Kidney (tissue), 14 donors: ENCODE data around the gene CAMK2B. TPM values are rescaled to one million over a fixed set of nuclear protein-coding genes. Genes with fewer than 3 reads are reported as not detected.

ENCODE experiments used
- DNase-seq, 5 donors: peaks; one replicate each; pipeline ENCODE4 v3.0.0-alpha.2; 2013 to 2020
- FAIRE-seq: peaks from 2 replicates; lab custom pipeline; 2012; peaks lifted over from hg19 to GRCh38; lab: Jason Lieb, UNC
- H3K27ac ChIP-seq, 2 donors: one replicate each; pipeline ENCODE4 v1.7.0; 2013; ENCODE audit warnings: low read depth in 2 of 2, low read length in 2 of 2, inconsistent platforms in 1 of 2
- H3K27me3 ChIP-seq: one replicate; pipeline ENCODE4 v1.7.1; 2013; ENCODE audit warnings: low read length, inconsistent platforms; ENCODE audit not compliant: control insufficient read depth, insufficient read depth
- H3K36me3 ChIP-seq, 3 donors: one replicate each; pipeline versions ENCODE4 v1.7.0 to v1.7.1; 2013; ENCODE audit warnings: low read length in 3 of 3, control low read depth in 1 of 3, inconsistent platforms in 1 of 3; ENCODE audit not compliant: insufficient read depth in 3 of 3, control insufficient read depth in 2 of 3
- H3K4me1 ChIP-seq, 3 donors: one replicate each; pipeline versions ENCODE4 v1.7.0 to v1.7.1; 2013; ENCODE audit warnings: low read length in 3 of 3, inconsistent platforms in 1 of 3, low read depth in 1 of 3; ENCODE audit not compliant: control insufficient read depth in 2 of 3, insufficient read depth in 2 of 3
- H3K4me3 ChIP-seq, 3 donors: one replicate each; pipeline versions ENCODE4 v1.7.0 to v1.8.1; 2013; ENCODE audit warnings: low read length in 3 of 3, control low read depth in 1 of 3, inconsistent platforms in 1 of 3
- H3K9ac ChIP-seq, 3 donors: one replicate each; pipeline versions ENCODE4 v1.7.0 to v1.7.1; 2013; ENCODE audit warnings: low read length in 3 of 3, control low read depth in 1 of 3, inconsistent platforms in 1 of 3
- H3K9me3 ChIP-seq, 3 donors: one replicate each; pipeline versions ENCODE4 v1.7.0 to v1.7.1; 2013; ENCODE audit warnings: low read length in 3 of 3, control low read depth in 1 of 3, inconsistent platforms in 1 of 3; ENCODE audit not compliant: control insufficient read depth in 2 of 3, insufficient read depth in 1 of 3
- intact Hi-C: fragments of 100-400 bp; cut with DNase I; formaldehyde crosslinking; loops from one replicate; pipeline ENCODE4 v1.11.1; 2022
- polyA plus RNA-seq: library from polyadenylated mRNA; stranded (reverse); fragments of 350-450 nt; fragmentation: Illumina TruSeq; extraction: RNeasy Lipid Tissue Mini Kit (QIAGEN cat#74804); gene quantifications from one replicate; pipeline ENCODE4 v1.2.3, GENCODE V29; 2014; ENCODE audit warnings: low read depth, low replicate concordance; ENCODE audit not compliant: insufficient read depth
- total RNA-seq: library from RNA; stranded (reverse); fragmentation: NEBNext Ultra II Directional; extraction: Animal tissue kit (Norgen Biotek cat#: 25700); gene quantifications from one replicate; pipeline ENCODE4 v1.2.1, GENCODE V29; 2021
- TF ChIP-seq, protein P1 (sequence below): IDR thresholded peaks from 3 replicates; pipeline ENCODE4 v1.5.1; 2012; ENCODE audit warnings: mild to moderate bottlenecking, moderate library complexity, borderline replicate concordance; ENCODE audit not compliant: insufficient read depth; ENCODE audit errors: extremely low read depth
- donor health status: control.
- donor health status: control.
- donor health status: control.
- donor health status: control.
- donor health status: control.
- donor health status: DM: yes; HTN: yes; CAD: no.
- donor health status: Normal renal cell carcinoma (clear cell type).

The CAMK2B gene
- total and polyA plus RNA-seq, 2 donors from 2014 or later: 1.1 to 3.2 TPM

DNA sequence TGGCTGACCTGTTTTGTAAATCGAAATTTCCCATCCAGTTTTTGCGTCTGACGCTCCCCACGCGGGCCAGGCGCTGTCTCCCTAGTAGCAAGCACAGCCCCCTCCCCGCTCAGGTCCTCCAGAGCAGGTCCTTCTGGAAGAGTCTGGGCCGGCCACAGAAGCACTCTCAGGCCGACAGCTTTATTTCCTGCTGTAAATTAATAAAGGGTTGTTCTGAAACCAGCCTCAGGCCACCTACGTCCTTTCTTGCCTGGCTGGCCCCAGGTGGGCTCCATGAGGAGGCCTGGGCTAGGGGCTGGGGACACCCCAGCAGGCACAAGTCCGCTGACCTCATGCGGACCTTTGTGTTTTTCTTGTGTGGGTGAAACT, 35.2 kb downstream of the CAMK2B start:
- Histone ChIP-seq H3K9ac (no peak overlapping the region), H3K36me3 (no peaks in the 10 kb centered on the region), H3K4me1 (no peaks in the 10 kb centered on the region), H3K9me3 (no peaks in the 10 kb centered on the region), H3K4me3 (no peak overlapping the region), H3K27me3 (no peaks in the 10 kb centered on the region), H3K27ac (peak overlapping the region in 1 of 2 donors; percentile 57)
- intact Hi-C loops: no loop called here
- TF ChIP-seq, protein P1, sequence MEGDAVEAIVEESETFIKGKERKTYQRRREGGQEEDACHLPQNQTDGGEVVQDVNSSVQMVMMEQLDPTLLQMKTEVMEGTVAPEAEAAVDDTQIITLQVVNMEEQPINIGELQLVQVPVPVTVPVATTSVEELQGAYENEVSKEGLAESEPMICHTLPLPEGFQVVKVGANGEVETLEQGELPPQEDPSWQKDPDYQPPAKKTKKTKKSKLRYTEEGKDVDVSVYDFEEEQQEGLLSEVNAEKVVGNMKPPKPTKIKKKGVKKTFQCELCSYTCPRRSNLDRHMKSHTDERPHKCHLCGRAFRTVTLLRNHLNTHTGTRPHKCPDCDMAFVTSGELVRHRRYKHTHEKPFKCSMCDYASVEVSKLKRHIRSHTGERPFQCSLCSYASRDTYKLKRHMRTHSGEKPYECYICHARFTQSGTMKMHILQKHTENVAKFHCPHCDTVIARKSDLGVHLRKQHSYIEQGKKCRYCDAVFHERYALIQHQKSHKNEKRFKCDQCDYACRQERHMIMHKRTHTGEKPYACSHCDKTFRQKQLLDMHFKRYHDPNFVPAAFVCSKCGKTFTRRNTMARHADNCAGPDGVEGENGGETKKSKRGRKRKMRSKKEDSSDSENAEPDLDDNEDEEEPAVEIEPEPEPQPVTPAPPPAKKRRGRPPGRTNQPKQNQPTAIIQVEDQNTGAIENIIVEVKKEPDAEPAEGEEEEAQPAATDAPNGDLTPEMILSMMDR: no peak
- FAIRE-seq: no peak
- peak; percentile 48 to 85 (median 60) for DNase-seq

DNA sequence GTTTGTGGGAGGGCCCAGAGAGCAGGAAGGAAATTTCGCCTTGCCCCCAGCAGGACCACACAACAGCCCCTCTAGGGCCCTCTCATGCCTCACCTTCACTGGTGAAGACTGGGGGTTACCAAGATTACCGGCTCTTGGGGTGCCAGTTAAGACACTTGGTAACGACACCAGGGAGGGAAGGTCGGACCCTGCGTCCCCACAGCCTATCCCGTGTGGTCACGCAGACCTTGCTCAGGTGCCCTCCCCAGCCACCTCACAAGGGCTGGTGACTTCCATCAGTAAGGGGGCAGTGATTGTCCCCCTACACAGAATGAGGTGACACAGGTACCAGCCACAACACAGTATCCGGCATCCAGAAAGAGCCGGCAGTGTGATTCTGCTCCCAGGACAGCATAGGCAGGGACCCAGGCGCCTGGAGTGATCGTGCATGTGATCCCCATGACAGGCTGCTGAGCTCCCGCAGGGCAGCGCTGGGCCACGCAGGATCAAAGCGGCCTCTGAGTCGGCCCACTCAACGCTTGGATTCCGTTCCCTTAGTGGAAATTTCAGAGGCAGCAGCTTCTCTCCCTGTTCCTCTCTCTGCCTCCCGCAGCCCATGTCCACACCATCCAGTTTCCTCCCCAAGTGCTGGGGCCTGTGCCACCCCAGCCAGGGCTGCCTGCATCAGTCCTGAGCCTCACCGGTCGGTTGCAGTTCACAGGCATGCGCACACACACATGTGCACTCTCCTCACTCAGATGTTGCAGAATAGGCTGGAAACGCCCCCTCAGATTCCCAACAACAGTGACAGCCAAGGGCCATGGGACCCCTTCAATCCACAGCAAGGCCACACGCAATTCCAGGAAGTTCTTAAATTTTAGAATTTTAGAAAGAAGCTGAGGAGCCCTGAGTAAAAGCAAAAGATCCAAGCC, 35.8 kb downstream of the CAMK2B start:
- TF ChIP-seq, protein P1: no peak
- H3K27me3 ChIP-seq: no peaks in the 10 kb centered on the region
- FAIRE-seq: no peak
- no peak overlapping the region for H3K27ac ChIP-seq
- no peak overlapping the region for H3K9ac ChIP-seq
- no peaks in the 10 kb centered on the region for H3K36me3 ChIP-seq
- H3K4me3 ChIP-seq: no peak overlapping the region
- intact Hi-C loops: no loop called here
- H3K9me3 ChIP-seq: no peaks in the 10 kb centered on the region
- no peaks in the 10 kb centered on the region for H3K4me1 ChIP-seq
- peak; percentile 47 to 83 (median 67) for DNase-seq

DNA sequence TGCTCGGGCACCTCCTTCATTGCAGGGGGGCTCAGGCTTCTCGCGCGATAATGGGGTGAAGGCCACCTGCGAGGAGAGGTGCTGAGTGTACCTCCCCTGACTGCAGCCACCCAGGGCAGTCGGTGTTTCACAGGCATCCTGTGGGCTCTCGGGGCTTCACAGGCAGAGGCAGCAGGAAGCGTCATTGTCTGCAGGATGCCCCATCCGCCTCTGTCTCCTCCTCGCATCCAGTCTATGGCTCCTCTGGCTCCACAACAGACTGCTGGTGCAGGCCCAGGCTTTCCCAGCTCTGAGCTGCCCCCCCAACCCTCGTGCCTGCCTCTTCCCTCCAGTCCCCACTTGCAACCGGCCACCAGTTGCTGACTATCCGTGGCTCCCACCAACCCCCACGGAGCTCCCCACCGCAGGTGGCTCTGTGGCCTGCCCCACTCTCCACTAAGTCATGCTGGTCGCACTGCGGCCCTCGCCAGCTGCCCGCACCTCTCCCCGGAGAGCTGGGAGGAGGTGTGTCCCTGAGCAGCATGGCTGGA, 36.5 kb downstream of the CAMK2B start:
- Histone ChIP-seq H3K27me3 (no peaks in the 10 kb centered on the region), H3K4me1 (no peaks in the 10 kb centered on the region), H3K9ac (no peak overlapping the region), H3K36me3 (no peaks in the 10 kb centered on the region), H3K4me3 (no peak overlapping the region), H3K9me3 (no peaks in the 10 kb centered on the region), H3K27ac (no peak overlapping the region)
- FAIRE-seq: no peak
- peak in 3 of 5 donors; percentile 8 to 49 (median 49) for DNase-seq
- TF ChIP-seq, protein P1: no peak
- intact Hi-C loops: no loop called here
